GM23338 (cell line): ENCODE measurements around the gene UPF2.

Experiments used
- CREB1 ChIP-seq: fragments of 250-450 bp; sonication (Bioruptor Pico); IDR thresholded peaks from 2 replicates; pipeline ENCODE4 v1.5.0; 2020; ENCODE audit warnings: low read depth, mild to moderate bottlenecking, moderate library complexity
- CTCF ChIP-seq, 2 experiments: fragments of 200-600 bp in 1 of 2; sonication (generic) in 1 of 2; conservative IDR thresholded peaks; 2 replicates each; pipeline versions ENCODE4 v1.5.1 to v1.6.1; 2016 to 2017; ENCODE audit warnings: antibody characterized with exemption in 2 of 2, low read depth in 2 of 2, mild to moderate bottlenecking in 2 of 2, moderate library complexity in 1 of 2
- EZH2 ChIP-seq: fragments of 200-600 bp; sonication (generic); IDR thresholded peaks from one replicate; pipeline ENCODE4 v1.8.0; 2017; ENCODE audit warnings: antibody characterized with exemption, mild to moderate bottlenecking, low read depth; ENCODE audit not compliant: unreplicated experiment
- EZH2phosphoT487 ChIP-seq: fragments of 200-600 bp; sonication (generic); IDR thresholded peaks from one replicate; pipeline ENCODE4 v1.8.1; 2018; ENCODE audit warnings: antibody characterized with exemption; ENCODE audit not compliant: unreplicated experiment
- JUNB ChIP-seq: IDR thresholded peaks from one replicate; pipeline ENCODE4 v1.6.1; 2016; ENCODE audit warnings: antibody characterized with exemption; ENCODE audit not compliant: unreplicated experiment
- POLR2AphosphoS5 ChIP-seq: IDR thresholded peaks from 2 replicates; pipeline ENCODE4 v1.6.1; 2016; ENCODE audit warnings: antibody characterized with exemption, low read depth
- ZNF331 ChIP-seq: fragments of 250-450 bp; sonication (Bioruptor Pico); IDR thresholded peaks from 2 replicates; pipeline ENCODE4 v1.5.0; 2020; ENCODE audit warnings: low read depth, mild to moderate bottlenecking, moderate library complexity
- TF ChIP-seq, protein P1 (sequence below): IDR thresholded peaks from one replicate; pipeline ENCODE4 v1.6.1; 2018; ENCODE audit warnings: antibody characterized with exemption; ENCODE audit not compliant: unreplicated experiment
- TF ChIP-seq, protein P2 (sequence below): fragments of 250-450 bp; sonication (Bioruptor Pico); IDR thresholded peaks from 2 replicates; pipeline ENCODE4 v1.5.0; 2020; ENCODE audit warnings: mild to moderate bottlenecking, moderate library complexity

- TF ChIP-seq EZH2phosphoT487 = no peak
- no peak for TF ChIP-seq POLR2AphosphoS5
- TF ChIP-seq CTCF (conservative IDR thresholded peaks at IDR 0.05; ENCODE audit: low read depth in 2 of 2) = no peak
- TF ChIP-seq ZNF331 (CRISPR knock-in tag) = no peak
- TF ChIP-seq, protein P1, sequence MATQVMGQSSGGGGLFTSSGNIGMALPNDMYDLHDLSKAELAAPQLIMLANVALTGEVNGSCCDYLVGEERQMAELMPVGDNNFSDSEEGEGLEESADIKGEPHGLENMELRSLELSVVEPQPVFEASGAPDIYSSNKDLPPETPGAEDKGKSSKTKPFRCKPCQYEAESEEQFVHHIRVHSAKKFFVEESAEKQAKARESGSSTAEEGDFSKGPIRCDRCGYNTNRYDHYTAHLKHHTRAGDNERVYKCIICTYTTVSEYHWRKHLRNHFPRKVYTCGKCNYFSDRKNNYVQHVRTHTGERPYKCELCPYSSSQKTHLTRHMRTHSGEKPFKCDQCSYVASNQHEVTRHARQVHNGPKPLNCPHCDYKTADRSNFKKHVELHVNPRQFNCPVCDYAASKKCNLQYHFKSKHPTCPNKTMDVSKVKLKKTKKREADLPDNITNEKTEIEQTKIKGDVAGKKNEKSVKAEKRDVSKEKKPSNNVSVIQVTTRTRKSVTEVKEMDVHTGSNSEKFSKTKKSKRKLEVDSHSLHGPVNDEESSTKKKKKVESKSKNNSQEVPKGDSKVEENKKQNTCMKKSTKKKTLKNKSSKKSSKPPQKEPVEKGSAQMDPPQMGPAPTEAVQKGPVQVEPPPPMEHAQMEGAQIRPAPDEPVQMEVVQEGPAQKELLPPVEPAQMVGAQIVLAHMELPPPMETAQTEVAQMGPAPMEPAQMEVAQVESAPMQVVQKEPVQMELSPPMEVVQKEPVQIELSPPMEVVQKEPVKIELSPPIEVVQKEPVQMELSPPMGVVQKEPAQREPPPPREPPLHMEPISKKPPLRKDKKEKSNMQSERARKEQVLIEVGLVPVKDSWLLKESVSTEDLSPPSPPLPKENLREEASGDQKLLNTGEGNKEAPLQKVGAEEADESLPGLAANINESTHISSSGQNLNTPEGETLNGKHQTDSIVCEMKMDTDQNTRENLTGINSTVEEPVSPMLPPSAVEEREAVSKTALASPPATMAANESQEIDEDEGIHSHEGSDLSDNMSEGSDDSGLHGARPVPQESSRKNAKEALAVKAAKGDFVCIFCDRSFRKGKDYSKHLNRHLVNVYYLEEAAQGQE = no peak
- no peak for TF ChIP-seq EZH2
- 0 out of 2 replicates have a peak, but pooled peaks have one; percentile 11 for TF ChIP-seq CREB1 (CRISPR knock-in tag)
- no peak for TF ChIP-seq JUNB
- TF ChIP-seq, protein P2, sequence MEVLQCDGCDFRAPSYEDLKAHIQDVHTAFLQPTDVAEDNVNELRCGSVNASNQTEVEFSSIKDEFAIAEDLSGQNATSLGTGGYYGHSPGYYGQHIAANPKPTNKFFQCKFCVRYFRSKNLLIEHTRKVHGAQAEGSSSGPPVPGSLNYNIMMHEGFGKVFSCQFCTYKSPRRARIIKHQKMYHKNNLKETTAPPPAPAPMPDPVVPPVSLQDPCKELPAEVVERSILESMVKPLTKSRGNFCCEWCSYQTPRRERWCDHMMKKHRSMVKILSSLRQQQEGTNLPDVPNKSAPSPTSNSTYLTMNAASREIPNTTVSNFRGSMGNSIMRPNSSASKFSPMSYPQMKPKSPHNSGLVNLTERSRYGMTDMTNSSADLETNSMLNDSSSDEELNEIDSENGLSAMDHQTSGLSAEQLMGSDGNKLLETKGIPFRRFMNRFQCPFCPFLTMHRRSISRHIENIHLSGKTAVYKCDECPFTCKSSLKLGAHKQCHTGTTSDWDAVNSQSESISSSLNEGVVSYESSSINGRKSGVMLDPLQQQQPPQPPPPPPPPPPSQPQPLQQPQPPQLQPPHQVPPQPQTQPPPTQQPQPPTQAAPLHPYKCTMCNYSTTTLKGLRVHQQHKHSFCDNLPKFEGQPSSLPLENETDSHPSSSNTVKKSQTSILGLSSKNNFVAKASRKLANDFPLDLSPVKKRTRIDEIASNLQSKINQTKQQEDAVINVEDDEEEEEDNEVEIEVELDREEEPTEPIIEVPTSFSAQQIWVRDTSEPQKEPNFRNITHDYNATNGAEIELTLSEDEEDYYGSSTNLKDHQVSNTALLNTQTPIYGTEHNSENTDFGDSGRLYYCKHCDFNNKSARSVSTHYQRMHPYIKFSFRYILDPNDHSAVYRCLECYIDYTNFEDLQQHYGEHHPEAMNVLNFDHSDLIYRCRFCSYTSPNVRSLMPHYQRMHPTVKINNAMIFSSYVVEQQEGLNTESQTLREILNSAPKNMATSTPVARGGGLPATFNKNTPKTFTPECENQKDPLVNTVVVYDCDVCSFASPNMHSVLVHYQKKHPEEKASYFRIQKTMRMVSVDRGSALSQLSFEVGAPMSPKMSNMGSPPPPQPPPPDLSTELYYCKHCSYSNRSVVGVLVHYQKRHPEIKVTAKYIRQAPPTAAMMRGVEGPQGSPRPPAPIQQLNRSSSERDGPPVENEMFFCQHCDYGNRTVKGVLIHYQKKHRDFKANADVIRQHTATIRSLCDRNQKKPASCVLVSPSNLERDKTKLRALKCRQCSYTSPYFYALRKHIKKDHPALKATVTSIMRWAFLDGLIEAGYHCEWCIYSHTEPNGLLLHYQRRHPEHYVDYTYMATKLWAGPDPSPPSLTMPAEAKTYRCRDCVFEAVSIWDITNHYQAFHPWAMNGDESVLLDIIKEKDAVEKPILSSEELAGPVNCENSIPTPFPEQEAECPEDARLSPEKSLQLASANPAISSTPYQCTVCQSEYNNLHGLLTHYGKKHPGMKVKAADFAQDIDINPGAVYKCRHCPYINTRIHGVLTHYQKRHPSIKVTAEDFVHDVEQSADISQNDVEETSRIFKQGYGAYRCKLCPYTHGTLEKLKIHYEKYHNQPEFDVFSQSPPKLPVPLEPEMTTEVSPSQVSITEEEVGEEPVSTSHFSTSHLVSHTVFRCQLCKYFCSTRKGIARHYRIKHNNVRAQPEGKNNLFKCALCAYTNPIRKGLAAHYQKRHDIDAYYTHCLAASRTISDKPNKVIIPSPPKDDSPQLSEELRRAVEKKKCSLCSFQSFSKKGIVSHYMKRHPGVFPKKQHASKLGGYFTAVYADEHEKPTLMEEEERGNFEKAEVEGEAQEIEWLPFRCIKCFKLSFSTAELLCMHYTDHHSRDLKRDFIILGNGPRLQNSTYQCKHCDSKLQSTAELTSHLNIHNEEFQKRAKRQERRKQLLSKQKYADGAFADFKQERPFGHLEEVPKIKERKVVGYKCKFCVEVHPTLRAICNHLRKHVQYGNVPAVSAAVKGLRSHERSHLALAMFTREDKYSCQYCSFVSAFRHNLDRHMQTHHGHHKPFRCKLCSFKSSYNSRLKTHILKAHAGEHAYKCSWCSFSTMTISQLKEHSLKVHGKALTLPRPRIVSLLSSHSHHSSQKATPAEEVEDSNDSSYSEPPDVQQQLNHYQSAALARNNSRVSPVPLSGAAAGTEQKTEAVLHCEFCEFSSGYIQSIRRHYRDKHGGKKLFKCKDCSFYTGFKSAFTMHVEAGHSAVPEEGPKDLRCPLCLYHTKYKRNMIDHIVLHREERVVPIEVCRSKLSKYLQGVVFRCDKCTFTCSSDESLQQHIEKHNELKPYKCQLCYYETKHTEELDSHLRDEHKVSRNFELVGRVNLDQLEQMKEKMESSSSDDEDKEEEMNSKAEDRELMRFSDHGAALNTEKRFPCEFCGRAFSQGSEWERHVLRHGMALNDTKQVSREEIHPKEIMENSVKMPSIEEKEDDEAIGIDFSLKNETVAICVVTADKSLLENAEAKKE = peak; percentile 43; the same call in 1 of the 2 replicates
Observed at GRCh38 chr10:11936389-11937152, 106.0 kb downstream of the UPF2 start.
